Mucosa of rectum (tissue), 2 donors: ENCODE measurements around the gene KANSL2.
"Not testable (repeated sequence)": the region's sequence is repeated elsewhere in the genome, so short reads cannot be mapped to it uniquely, and the experiment has no call there.

Source experiments
- H3K27ac ChIP-seq, 2 donors: one replicate each; pipeline ENCODE4 v1.7.0; 2013; ENCODE audit warnings: inconsistent platforms in 2 of 2, low read depth in 2 of 2, low read length in 2 of 2
- H3K27me3 ChIP-seq, 2 donors: one replicate each; pipeline ENCODE4 v1.7.0; 2013; ENCODE audit warnings: low read length in 2 of 2; ENCODE audit not compliant: control insufficient read depth in 2 of 2, insufficient read depth in 2 of 2
- H3K36me3 ChIP-seq, 2 donors: one replicate each; pipeline ENCODE4 v1.7.0; 2013; ENCODE audit warnings: low read length in 2 of 2; ENCODE audit not compliant: control insufficient read depth in 2 of 2, insufficient read depth in 2 of 2
- H3K4me1 ChIP-seq, 2 donors: one replicate each; pipeline ENCODE4 v1.7.0; 2013; ENCODE audit warnings: low read length in 2 of 2, mild to moderate bottlenecking in 1 of 2; ENCODE audit not compliant: control insufficient read depth in 2 of 2, insufficient read depth in 2 of 2
- H3K4me3 ChIP-seq, 2 donors: one replicate each; pipeline ENCODE4 v1.7.0; 2013; ENCODE audit warnings: low read length in 2 of 2
- H3K9ac ChIP-seq, 2 donors: one replicate each; pipeline ENCODE4 v1.7.0; 2013; ENCODE audit warnings: low read length in 2 of 2, low read depth in 1 of 2, mild to moderate bottlenecking in 1 of 2
- H3K9me3 ChIP-seq, 2 donors: one replicate each; pipeline ENCODE4 v1.7.0; 2013; ENCODE audit warnings: low read length in 2 of 2; ENCODE audit not compliant: control insufficient read depth in 2 of 2
- donor health status: healthy.
- donor health status: Normal muscosa, but diverticular disease.

Gene KANSL2

GRCh38 chr12:48686037-48686595, 4.1 kb upstream of the KANSL2 start:
- Histone ChIP-seq H3K9me3 (no peaks in the 10 kb centered on the region), H3K27me3 (no peaks in the 10 kb centered on the region), H3K36me3 (peaks cover 13 to 15% of the 10 kb centered on the region in 2 donors), H3K4me1 (peaks cover 2% of the 10 kb centered on the region in 2 donors), H3K27ac (no peak overlapping the region), H3K4me3 (no peak overlapping the region), H3K9ac (no peak overlapping the region)

DNA sequence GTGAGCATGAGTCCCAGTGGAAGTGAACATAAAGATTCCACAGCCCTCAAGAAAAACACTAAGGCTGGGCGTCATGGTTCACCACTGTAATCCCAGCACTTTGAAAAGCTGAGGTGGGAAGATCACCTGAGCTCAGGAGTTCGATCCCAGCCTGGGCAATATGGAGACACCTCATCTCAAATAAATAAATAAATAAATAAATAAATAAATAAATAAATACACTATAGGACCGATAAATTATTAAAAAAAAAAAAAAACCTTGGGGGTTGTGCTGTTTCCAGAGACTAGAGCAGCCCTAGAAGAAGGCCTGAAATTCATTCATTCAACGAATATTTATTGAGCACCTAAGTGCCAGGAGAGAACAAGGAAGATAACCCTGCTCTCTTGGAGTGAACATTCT, 1.5 kb upstream of the KANSL2 start:
- Histone ChIP-seq H3K27me3 (no peaks in the 10 kb centered on the region), H3K36me3 (peaks cover 10 to 19% of the 10 kb centered on the region in 2 donors), H3K27ac (no peak overlapping the region), H3K9me3 (no peaks in the 10 kb centered on the region), H3K4me1 (peaks cover 12 to 21% of the 10 kb centered on the region in 2 donors), H3K9ac (no peak overlapping the region), H3K4me3 (no peak overlapping the region)

- Histone ChIP-seq H3K36me3 (peaks cover 13 to 18% of the 10 kb centered on the region in 2 donors), H3K4me3 (peak overlapping the region; percentile 89 to 92), H3K4me1 (peaks cover 12 to 21% of the 10 kb centered on the region in 2 donors), H3K27ac (no peak overlapping the region), H3K27me3 (no peaks in the 10 kb centered on the region), H3K9me3 (no peaks in the 10 kb centered on the region), H3K9ac (peak overlapping the region in 1 of 2 donors; percentile 66)
Observed at GRCh38 chr12:48682927-48683326, 889 bp upstream of the KANSL2 start.

DNA sequence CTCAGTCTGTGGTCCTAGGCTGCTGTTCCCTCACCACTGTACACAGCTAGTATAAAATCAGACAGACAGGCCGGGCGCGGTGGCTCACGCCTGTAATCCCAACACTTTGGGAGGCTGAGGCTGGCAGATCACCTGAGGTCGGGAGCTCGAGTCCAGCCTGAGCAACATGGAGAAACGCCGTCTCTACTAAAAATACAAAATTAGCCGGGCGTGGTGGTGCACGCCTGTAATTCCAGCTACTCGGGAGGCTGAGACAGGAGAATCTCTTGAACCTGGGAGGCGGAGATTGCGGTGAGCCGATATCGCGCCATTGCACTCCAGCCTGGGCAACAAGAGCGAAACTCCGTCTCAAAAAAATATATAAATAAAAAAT, 481 bp upstream of the KANSL2 start:
- H3K9ac ChIP-seq = peak overlapping the region; percentile 44 to 66
- H3K36me3 ChIP-seq = peaks cover 16 to 20% of the 10 kb centered on the region in 2 donors
- H3K9me3 ChIP-seq, H3K27me3 ChIP-seq: not testable (repeated sequence)
- peaks cover 12 to 21% of the 10 kb centered on the region in 2 donors for H3K4me1 ChIP-seq
- peak overlapping the region; percentile 89 to 92 for H3K4me3 ChIP-seq
- peak overlapping the region; percentile 32 to 51 for H3K27ac ChIP-seq

- Histone ChIP-seq H3K4me1 (peaks cover 12 to 21% of the 10 kb centered on the region in 2 donors), H3K4me3 (peak overlapping the region; percentile 92 to 95), H3K9ac (peak overlapping the region; percentile 94)
Observed at GRCh38 chr12:48681399-48681709, 684 bp downstream of the KANSL2 start.

DNA sequence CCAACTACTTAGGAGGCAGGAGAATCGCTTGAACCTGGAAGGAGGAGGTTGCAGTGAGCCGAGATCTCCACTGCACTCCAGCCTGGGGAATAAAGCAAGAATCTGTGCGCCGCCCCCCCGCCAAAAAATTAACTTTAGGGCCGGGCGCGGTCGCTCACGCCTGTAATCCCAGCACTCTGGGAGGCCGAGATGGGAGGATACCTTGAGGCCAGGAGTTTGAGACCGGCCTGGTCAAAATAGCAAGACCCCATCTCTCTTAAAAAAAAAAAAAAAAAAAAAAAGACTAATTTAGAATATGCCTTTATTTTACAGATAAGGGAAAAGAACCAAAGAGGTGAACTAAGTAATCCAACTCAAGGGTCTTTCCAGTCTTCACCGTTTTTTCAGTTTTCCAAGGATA, 1.2 kb downstream of the KANSL2 start:
- H3K9me3 ChIP-seq = no peaks in the 10 kb centered on the region
- H3K27me3 ChIP-seq = no peaks in the 10 kb centered on the region
- H3K27ac ChIP-seq = no peak overlapping the region
- H3K4me3 ChIP-seq = peak overlapping the region; percentile 92 to 95
- peaks cover 12 to 21% of the 10 kb centered on the region in 2 donors for H3K4me1 ChIP-seq
- peaks cover 26 to 32% of the 10 kb centered on the region in 2 donors for H3K36me3 ChIP-seq
- peak overlapping the region; percentile 94 for H3K9ac ChIP-seq

More at GRCh38 chr12:48681399-48681709, 684 bp downstream of the KANSL2 start:
- Histone ChIP-seq H3K9me3 (no peaks in the 10 kb centered on the region), H3K36me3 (peaks cover 23 to 27% of the 10 kb centered on the region in 2 donors), H3K27me3 (no peaks in the 10 kb centered on the region), H3K27ac (peak overlapping the region; percentile 92 to 95)

DNA sequence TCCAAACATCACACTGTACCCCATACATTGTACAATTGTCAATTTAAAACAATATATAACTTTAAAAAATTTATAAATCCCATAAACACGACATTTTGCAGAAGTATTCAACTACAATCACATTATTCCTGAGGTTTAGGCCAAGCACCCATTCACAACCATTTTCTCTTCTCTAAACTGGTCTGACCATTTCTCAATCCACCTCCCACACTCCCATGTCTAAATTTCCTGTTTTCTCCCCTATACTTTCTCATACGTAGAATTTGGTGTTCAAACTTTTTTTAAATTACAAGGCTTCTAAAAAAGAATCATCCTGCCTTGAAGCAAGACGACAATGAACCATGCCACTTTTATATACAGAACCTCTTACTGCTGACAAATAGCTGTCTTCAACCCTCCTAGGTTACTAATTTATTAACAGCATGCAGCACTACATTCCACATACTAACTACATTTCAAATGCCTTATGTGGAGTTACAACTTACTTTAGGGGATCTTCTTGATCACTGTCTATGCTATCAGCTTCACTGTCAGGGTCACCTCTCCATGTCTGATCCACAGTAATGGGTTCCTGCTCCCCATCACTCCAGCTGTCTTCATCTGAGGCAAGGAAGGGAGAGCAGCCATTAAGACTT, 3.4 kb downstream of the KANSL2 start:
- no peaks in the 10 kb centered on the region for H3K9me3 ChIP-seq
- no peak overlapping the region for H3K27ac ChIP-seq
- H3K4me1 ChIP-seq = peaks cover 12 to 21% of the 10 kb centered on the region in 2 donors
- no peak overlapping the region for H3K9ac ChIP-seq
- H3K36me3 ChIP-seq = peaks cover 29 to 37% of the 10 kb centered on the region in 2 donors
- no peaks in the 10 kb centered on the region for H3K27me3 ChIP-seq
- H3K4me3 ChIP-seq = no peak overlapping the region

GRCh38 chr12:48671231-48671856, 10.7 kb downstream of the KANSL2 start:
- Histone ChIP-seq H3K4me1 (no peaks in the 10 kb centered on the region), H3K27ac (no peak overlapping the region), H3K9ac (no peak overlapping the region), H3K9me3 (no peaks in the 10 kb centered on the region), H3K36me3 (peaks cover 48 to 62% of the 10 kb centered on the region in 2 donors), H3K27me3 (no peaks in the 10 kb centered on the region), H3K4me3 (no peak overlapping the region)

- Histone ChIP-seq H3K9ac (no peak overlapping the region), H3K4me3 (no peak overlapping the region), H3K27ac (no peak overlapping the region), H3K27me3 (no peaks in the 10 kb centered on the region), H3K4me1 (no peaks in the 10 kb centered on the region), H3K9me3 (no peaks in the 10 kb centered on the region), H3K36me3 (peaks cover 47 to 66% of the 10 kb centered on the region in 2 donors)
Observed at GRCh38 chr12:48668996-48669395, 13.0 kb downstream of the KANSL2 start.

GRCh38 chr12:48659863-48660262, 22.2 kb downstream of the KANSL2 start:
- H3K36me3 ChIP-seq = peaks cover 56 to 68% of the 10 kb centered on the region in 2 donors

More at GRCh38 chr12:48659863-48660262, 22.2 kb downstream of the KANSL2 start:
- no peak overlapping the region for H3K9ac ChIP-seq
- no peak overlapping the region for H3K4me3 ChIP-seq
- H3K4me1 ChIP-seq = no peaks in the 10 kb centered on the region
- no peaks in the 10 kb centered on the region for H3K27me3 ChIP-seq
- no peaks in the 10 kb centered on the region for H3K9me3 ChIP-seq
- no peak overlapping the region for H3K27ac ChIP-seq
